ENCODE measurements around the gene RBMS2. TPM values are rescaled to one million over a fixed set of nuclear protein-coding genes. Genes with fewer than 3 reads are reported as not detected.

Gene RBMS2
- polyA plus RNA-seq, 1 of the 3 experiments (the other 2 are of a cell fraction): 8.9 TPM

DNA sequence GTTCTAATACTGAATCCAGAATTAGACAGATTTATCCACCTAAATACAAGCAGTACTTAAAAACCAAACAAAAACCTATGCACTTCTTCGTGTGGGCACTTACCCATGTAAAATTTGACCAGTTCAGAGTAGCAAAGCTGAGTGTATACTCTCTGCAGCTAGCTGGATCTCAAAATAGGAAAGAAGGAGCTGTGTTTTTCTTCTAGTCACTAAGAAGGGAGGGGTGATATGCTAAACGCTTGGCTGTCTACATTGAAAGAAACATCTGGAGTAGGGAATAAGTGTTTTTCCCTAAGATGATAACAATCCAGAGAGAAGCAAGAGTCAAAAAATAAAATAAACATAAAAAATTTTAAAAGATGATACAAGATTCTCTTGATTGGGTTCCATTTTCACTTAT, 20.0 kb downstream of the RBMS2 start:
- H3K9me2 ChIP-seq: no peaks in the 10 kb centered on the region
- H3K4me1 ChIP-seq (ENCODE audit: control insufficient read depth in 1 of 2, insufficient read depth in 2 of 2, low read depth in 1 of 2, low read length in 1 of 2): no peaks in the 10 kb centered on the region; a peak in 1 of 4 replicates
- peaks cover 89% of the 10 kb centered on the region for H3K79me2 ChIP-seq (ENCODE audit: insufficient read depth)
- no peak for DNase-seq
- TF ChIP-seq, protein P1, sequence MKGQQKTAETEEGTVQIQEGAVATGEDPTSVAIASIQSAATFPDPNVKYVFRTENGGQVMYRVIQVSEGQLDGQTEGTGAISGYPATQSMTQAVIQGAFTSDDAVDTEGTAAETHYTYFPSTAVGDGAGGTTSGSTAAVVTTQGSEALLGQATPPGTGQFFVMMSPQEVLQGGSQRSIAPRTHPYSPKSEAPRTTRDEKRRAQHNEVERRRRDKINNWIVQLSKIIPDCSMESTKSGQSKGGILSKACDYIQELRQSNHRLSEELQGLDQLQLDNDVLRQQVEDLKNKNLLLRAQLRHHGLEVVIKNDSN (IDR thresholded peaks at IDR 0.05; ENCODE audit: borderline replicate concordance, low read depth): no peak
- TF ChIP-seq TEAD4 (IDR thresholded peaks at IDR 0.05; ENCODE audit: borderline replicate concordance, insufficient read depth) (no peak), RAD21 (IDR thresholded peaks at IDR 0.05; ENCODE audit: low read length) (no peak), CHD2 (IDR thresholded peaks at IDR 0.05; ENCODE audit: low read length, partially characterized antibody) (no peak), MEF2A (IDR thresholded peaks at IDR 0.05; ENCODE audit: borderline replicate concordance, low read depth) (no peak), ELF1 (IDR thresholded peaks at IDR 0.05) (no peak), RCOR1 (IDR thresholded peaks at IDR 0.05; ENCODE audit: low read length) (no peak), USF2 (IDR thresholded peaks at IDR 0.05; ENCODE audit: borderline replicate concordance, low read depth, low read length) (no peak), RFX5 (IDR thresholded peaks at IDR 0.05; ENCODE audit: low read length) (no peak), EP300 (IDR thresholded peaks at IDR 0.05; ENCODE audit: borderline replicate concordance in 1 of 2, low read depth in 1 of 2, low read length in 1 of 2) (no peak), TCF12 (IDR thresholded peaks at IDR 0.05) (no peak), FOXM1 (IDR thresholded peaks at IDR 0.05; ENCODE audit: low read depth) (no peak), JUND (IDR thresholded peaks at IDR 0.05) (no peak), YY1 (IDR thresholded peaks at IDR 0.05; ENCODE audit: low read depth) (no peak), SIN3A (IDR thresholded peaks at IDR 0.05; ENCODE audit: borderline replicate concordance, low read depth, low read length) (no peak)
- TF ChIP-seq, protein P2, sequence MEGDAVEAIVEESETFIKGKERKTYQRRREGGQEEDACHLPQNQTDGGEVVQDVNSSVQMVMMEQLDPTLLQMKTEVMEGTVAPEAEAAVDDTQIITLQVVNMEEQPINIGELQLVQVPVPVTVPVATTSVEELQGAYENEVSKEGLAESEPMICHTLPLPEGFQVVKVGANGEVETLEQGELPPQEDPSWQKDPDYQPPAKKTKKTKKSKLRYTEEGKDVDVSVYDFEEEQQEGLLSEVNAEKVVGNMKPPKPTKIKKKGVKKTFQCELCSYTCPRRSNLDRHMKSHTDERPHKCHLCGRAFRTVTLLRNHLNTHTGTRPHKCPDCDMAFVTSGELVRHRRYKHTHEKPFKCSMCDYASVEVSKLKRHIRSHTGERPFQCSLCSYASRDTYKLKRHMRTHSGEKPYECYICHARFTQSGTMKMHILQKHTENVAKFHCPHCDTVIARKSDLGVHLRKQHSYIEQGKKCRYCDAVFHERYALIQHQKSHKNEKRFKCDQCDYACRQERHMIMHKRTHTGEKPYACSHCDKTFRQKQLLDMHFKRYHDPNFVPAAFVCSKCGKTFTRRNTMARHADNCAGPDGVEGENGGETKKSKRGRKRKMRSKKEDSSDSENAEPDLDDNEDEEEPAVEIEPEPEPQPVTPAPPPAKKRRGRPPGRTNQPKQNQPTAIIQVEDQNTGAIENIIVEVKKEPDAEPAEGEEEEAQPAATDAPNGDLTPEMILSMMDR (IDR thresholded peaks at IDR 0.05): no peak
- no peak overlapping the region for H3K9ac ChIP-seq
- H3K36me3 ChIP-seq (replicated peaks in 1 of 2; ENCODE audit: control insufficient read depth in 1 of 2, insufficient read depth in 2 of 2, low read length in 1 of 2): peaks cover 0 to 11% of the 10 kb centered on the region in 2 experiments
- H2AFZ ChIP-seq (ENCODE audit: low read depth): no peak overlapping the region
- CTCF ChIA-PET: interaction anchor here (0.5 to 2.6 kb wide), 4 partner anchors 12 to 204 kb away, joined by 3 to 13 read pairs (median 3); no protein-coding TSS in a partner anchor
- peaks cover 17% of the 10 kb centered on the region; the same call in 1 of the 2 replicates for H4K20me1 ChIP-seq (ENCODE audit: insufficient read depth)
- H3K27me3 ChIP-seq (ENCODE audit: insufficient read depth): no peaks in the 10 kb centered on the region
- H3K4me3 ChIP-seq (ENCODE audit: low read depth in 2 of 2, low read length in 1 of 2): no peak overlapping the region
- POLR2A ChIA-PET: no interaction called here
- 52% methylated on average over 2 of the region's 2 CpGs for WGBS (ENCODE audit: low lambda C conversion rate)
- no peak overlapping the region for H3K27ac ChIP-seq (ENCODE audit: low read depth in 2 of 2, low read length in 1 of 2)
- H3K9me3 ChIP-seq: no peaks in the 10 kb centered on the region
- H3K4me2 ChIP-seq: no peak overlapping the region
- no peaks in the 10 kb centered on the region for H3F3A ChIP-seq (replicated peaks; ENCODE audit: insufficient read depth)

GRCh38 chr12:56542164-56542563, 20.5 kb downstream of the RBMS2 start:
- Histone ChIP-seq H3F3A (replicated peaks; ENCODE audit: insufficient read depth) (no peaks in the 10 kb centered on the region), H3K27me3 (ENCODE audit: insufficient read depth) (no peaks in the 10 kb centered on the region), H3K4me3 (ENCODE audit: low read depth in 2 of 2, low read length in 1 of 2) (no peak overlapping the region), H3K27ac (ENCODE audit: low read depth in 2 of 2, low read length in 1 of 2) (no peak overlapping the region), H3K36me3 (replicated peaks in 1 of 2; ENCODE audit: control insufficient read depth in 1 of 2, insufficient read depth in 2 of 2, low read length in 1 of 2) (peaks cover 0 to 11% of the 10 kb centered on the region in 2 experiments), H3K9ac (no peak overlapping the region), H3K4me1 (ENCODE audit: control insufficient read depth in 1 of 2, insufficient read depth in 2 of 2, low read depth in 1 of 2, low read length in 1 of 2) (no peaks in the 10 kb centered on the region; a peak in 1 of 4 replicates), H3K4me2 (no peak overlapping the region), H3K79me2 (ENCODE audit: insufficient read depth) (peaks cover 89% of the 10 kb centered on the region), H3K9me2 (no peaks in the 10 kb centered on the region), H4K20me1 (ENCODE audit: insufficient read depth) (peaks cover 18% of the 10 kb centered on the region; the same call in 1 of the 2 replicates), H3K9me3 (no peaks in the 10 kb centered on the region), H2AFZ (ENCODE audit: low read depth) (no peak overlapping the region)
- ChIA-PET POLR2A (no interaction called here), CTCF (interaction anchor here (1.2 kb wide), 1 partner anchor 31 kb away, joined by 3 read pairs; no protein-coding TSS in a partner anchor)
- WGBS (ENCODE audit: low lambda C conversion rate): 88% methylated on average over 4 of the region's 4 CpGs
- no peak for DNase-seq
- TF ChIP-seq, protein P2 (IDR thresholded peaks at IDR 0.05): no peak
- no peak for TF ChIP-seq RAD21 (IDR thresholded peaks at IDR 0.05; ENCODE audit: low read length)
- no peak for TF ChIP-seq EZH2phosphoT487 (IDR thresholded peaks at IDR 0.05; ENCODE audit: borderline replicate concordance, low read depth)
- TF ChIP-seq SIN3A (IDR thresholded peaks at IDR 0.05; ENCODE audit: borderline replicate concordance, low read depth, low read length): no peak
- no peak for TF ChIP-seq TCF12 (IDR thresholded peaks at IDR 0.05)
- no peak for TF ChIP-seq GABPA (IDR thresholded peaks at IDR 0.05; ENCODE audit: low read depth)
- TF ChIP-seq ZBTB33 (IDR thresholded peaks at IDR 0.05; ENCODE audit: borderline replicate concordance, low read depth): no peak
- TF ChIP-seq FOXM1 (IDR thresholded peaks at IDR 0.05; ENCODE audit: low read depth): no peak
